Endothelial cell of umbilical vein (primary cell): Measurements from ENCODE around the gene FIBCD1. TPM values are rescaled to one million over a fixed set of nuclear protein-coding genes. Genes with fewer than 3 reads are reported as not detected.

Source experiments
- BruUV-seq: library from RNA; stranded (reverse); fragments of 400-500 nt; replicated peaks from 2 replicates; lab custom pipeline; 2021; lab: Mats Ljungman, UMichigan
- CTCF ChIA-PET: fragments of 300-600, 350-600 bp; sonication (Branson Sonifier 250); formaldehyde crosslinking; loops from one replicate; lab custom pipeline; 2021; ENCODE audit warnings: antibody characterized with exemption, inconsistent platforms; lab: Charles Lee
- POLR2A ChIA-PET: fragments of 300-600, 350-600 bp; sonication (Branson Sonifier 250); formaldehyde crosslinking; loops from one replicate; lab custom pipeline; 2021; ENCODE audit warnings: antibody characterized with exemption, inconsistent platforms; lab: Charles Lee
- DNase-seq: peaks from one replicate; pipeline ENCODE4 v3.0.0-alpha.2; 2011; ENCODE audit warnings: low read depth, low spot score
- FAIRE-seq: peaks from 2 replicates; lab custom pipeline; 2011; peaks lifted over from hg19 to GRCh38; lab: Jason Lieb, UNC
- H2AFZ ChIP-seq: 2 replicates; pipeline ENCODE4 v1.6.0; 2012; ENCODE audit warnings: low read depth, low read length, control low read depth, inconsistent platforms
- H3K27ac ChIP-seq: 2 replicates; pipeline ENCODE4 v1.5.1; 2011; ENCODE audit warnings: low read depth, mild to moderate bottlenecking, control low read depth, low read length, moderate library complexity; ENCODE audit not compliant: insufficient read depth
- H3K27me3 ChIP-seq, 2 experiments: 2 replicates each; pipeline versions ENCODE4 v1.6.0 to v1.6.1; 2011; ENCODE audit warnings: low read length in 2 of 2, mixed read lengths in 1 of 2; ENCODE audit not compliant: control insufficient read depth in 2 of 2, insufficient read depth in 2 of 2
- H3K36me3 ChIP-seq, 2 experiments: 2 replicates in 1 of 2; 3 replicates in 1 of 2; pipeline ENCODE4 v1.5.1; 2011; ENCODE audit warnings: low read length in 2 of 2, mild to moderate bottlenecking in 1 of 2, moderate library complexity in 1 of 2; ENCODE audit not compliant: control insufficient read depth in 2 of 2, insufficient read depth in 2 of 2; ENCODE audit errors: extremely low read depth in 1 of 2
- H3K4me1 ChIP-seq: 3 replicates; pipeline ENCODE4 v1.5.1; 2011; ENCODE audit warnings: mild to moderate bottlenecking, low read length; ENCODE audit not compliant: control insufficient read depth, insufficient read depth; ENCODE audit errors: extremely low read depth
- H3K4me2 ChIP-seq: 2 replicates; pipeline ENCODE4 v1.6.1; 2011; ENCODE audit warnings: low read length, control low read depth, mixed read lengths; ENCODE audit not compliant: insufficient read depth
- H3K4me3 ChIP-seq, 3 experiments: fragments of 200-600 bp in 1 of 3; sonication (generic), shearing (Covaris generic) in 1 of 3; replicated peaks in 1 of 3; 2 replicates each; pipeline ENCODE4 v1.5.1; 2011 to 2016; ENCODE audit warnings: control low read depth in 3 of 3, low read length in 3 of 3, mild to moderate bottlenecking in 2 of 3, inconsistent platforms in 1 of 3, low read depth in 1 of 3, moderate library complexity in 1 of 3; ENCODE audit not compliant: insufficient read depth in 1 of 3
- H3K79me2 ChIP-seq: 2 replicates; pipeline ENCODE4 v1.6.0; 2012; ENCODE audit warnings: low read length, inconsistent platforms; ENCODE audit not compliant: control insufficient read depth, insufficient read depth
- H3K9ac ChIP-seq: replicated peaks from 2 replicates; pipeline ENCODE3; 2011; ENCODE audit warnings: low read length, control low read depth; ENCODE audit not compliant: insufficient read depth; ENCODE audit errors: extremely low read depth
- H3K9me1 ChIP-seq: replicated peaks from 3 replicates; pipeline ENCODE4 v1.6.0; 2011; ENCODE audit warnings: mild to moderate bottlenecking, low read length; ENCODE audit not compliant: control insufficient read depth, insufficient read depth; ENCODE audit errors: extremely low read depth
- H3K9me3 ChIP-seq: replicated peaks from 2 replicates; pipeline ENCODE4 v1.5.1; 2012; ENCODE audit warnings: low read length, inconsistent platforms; ENCODE audit not compliant: control insufficient read depth, insufficient read depth
- H4K20me1 ChIP-seq: replicated peaks from 2 replicates; pipeline ENCODE3; 2011; ENCODE audit warnings: mild to moderate bottlenecking, low read length; ENCODE audit not compliant: control insufficient read depth, insufficient read depth; ENCODE audit errors: extremely low read depth
- CTCF ChIP-seq, 2 donors: IDR thresholded peaks; 1 replicate in 1 of 2; 2 replicates in 1 of 2; pipeline ENCODE4 v1.5.1; 2011; ENCODE audit warnings: low read length in 2 of 2, mild to moderate bottlenecking in 2 of 2, moderate library complexity in 2 of 2, control low read depth in 1 of 2, inconsistent platforms in 1 of 2, low read depth in 1 of 2; ENCODE audit not compliant: insufficient read depth in 1 of 2; ENCODE audit errors: extremely low read depth in 1 of 2
- EZH2 ChIP-seq: IDR thresholded peaks from 2 replicates; pipeline ENCODE4 v1.6.1; 2012; ENCODE audit warnings: borderline replicate concordance, low read depth, mild to moderate bottlenecking, moderate library complexity, low read length, inconsistent platforms; ENCODE audit not compliant: severe bottlenecking
- FOS ChIP-seq: IDR thresholded peaks from 2 replicates; pipeline ENCODE4 v1.6.1; 2011; ENCODE audit warnings: mild to moderate bottlenecking, low read length, moderate library complexity, borderline replicate concordance; ENCODE audit not compliant: insufficient read depth
- GATA2 ChIP-seq: IDR thresholded peaks from 2 replicates; pipeline ENCODE4 v1.7.0; 2011; ENCODE audit warnings: low read depth, mild to moderate bottlenecking, moderate library complexity, mixed read lengths, low read length; ENCODE audit not compliant: insufficient read length, insufficient read depth
- MAX ChIP-seq: IDR thresholded peaks from 2 replicates; pipeline ENCODE4 v1.6.1; 2011; ENCODE audit not compliant: insufficient read depth, insufficient read length
- POLR2A ChIP-seq: IDR thresholded peaks from 2 replicates; pipeline ENCODE4 v1.6.1; 2012; ENCODE audit warnings: low read depth, mild to moderate bottlenecking, control low read depth, low read length
- POLR2AphosphoS5 ChIP-seq: IDR thresholded peaks from 2 replicates; pipeline ENCODE4 v1.6.1; 2012; ENCODE audit warnings: low read depth, mild to moderate bottlenecking, control low read depth, low read length, moderate library complexity; ENCODE audit not compliant: insufficient read depth
- dilution Hi-C: fragments of 300-500 bp; cut with MboI; formaldehyde crosslinking; loops from one replicate; pipeline ENCODE4 v1.15.0; 2019; ENCODE audit warnings: low sequenced_read_pairs; ENCODE audit not compliant: extremely low pct_ligation_motif_present
- intact Hi-C: fragments of 100-400 bp; cut with micrococcal nuclease; formaldehyde crosslinking; loops from one replicate; pipeline ENCODE4 v1.10.0; 2022
- polyA plus RNA-seq, 4 experiments: library from polyadenylated mRNA; depleted of rRNA in 3 of 4; stranded (reverse) in 3 of 4; unstranded in 1 of 4; fragments of >200 nt; gene quantifications; 2 replicates each; pipeline versions ENCODE4 v1.2.1 to v1.2.3, GENCODE V29; 2011 to 2012; ENCODE audit warnings: missing spikeins in 1 of 4
- total RNA-seq: library from RNA; stranded (reverse); gene quantifications from 2 replicates; pipeline ENCODE4 v1.2.3, GENCODE V29; 2021

The FIBCD1 gene
- total and polyA plus RNA-seq, 2 donors (not counting 3 experiments of a cell fraction or from before 2014, with no cell fraction given), result 0.14 TPM; not detected in 1

- Histone ChIP-seq H3K4me1 (no peaks in the 10 kb centered on the region), H3K27me3 (no peaks in the 10 kb centered on the region), H3K9me1 (no peaks in the 10 kb centered on the region), H3K4me3 (no peak overlapping the region), H3K36me3 (peaks cover 37 to 52% of the 10 kb centered on the region in 2 experiments), H3K9ac (no peak overlapping the region), H2AFZ (no peak overlapping the region), H3K79me2 (peaks cover 1% of the 10 kb centered on the region), H3K9me3 (no peaks in the 10 kb centered on the region), H4K20me1 (no peaks in the 10 kb centered on the region), H3K4me2 (no peak overlapping the region), H3K27ac (no peak overlapping the region)
- no peak for FAIRE-seq
- no TSS peak for BruUV-seq
- no peak for DNase-seq
- ChIA-PET CTCF (interaction anchor here (1.1 to 2.4 kb wide), 3 partner anchors 10 to 167 kb away, joined by 8 to 12 read pairs (median 9); no protein-coding TSS in a partner anchor), POLR2A (no interaction called here)
- dilution Hi-C loops (no loop called here), intact Hi-C loops (no loop called here)
- no peak for TF ChIP-seq MAX
- no peak for TF ChIP-seq FOS
These were observed 59.1 kb downstream of the FIBCD1 start for GRCh38 chr9:130879863-130880411.

- peaks cover 50 to 51% of the 10 kb centered on the region in 2 experiments for H3K36me3 ChIP-seq
- POLR2A ChIA-PET, result no interaction called here
- intact Hi-C loops (no loop called here), dilution Hi-C loops (no loop called here)
- peaks cover 4% of the 10 kb centered on the region for H3K79me2 ChIP-seq
- H3K27me3 ChIP-seq, result no peaks in the 10 kb centered on the region
- H3K9me3 ChIP-seq, result no peaks in the 10 kb centered on the region
- TF ChIP-seq POLR2AphosphoS5 (no peak), CTCF (IDR thresholded peaks at IDR 0.05; ENCODE audit: extremely low read depth in 1 of 2, insufficient read depth in 1 of 2, low read depth in 1 of 2, low read length in 2 of 2) (no peak), POLR2A (no peak), EZH2 (no peak), GATA2 (no peak), MAX (no peak)
- H3K4me3 ChIP-seq, result no peak overlapping the region
- FAIRE-seq (no peak), DNase-seq (no peak)
- H3K9ac ChIP-seq, result no peak overlapping the region
- CTCF ChIA-PET, result interaction anchor here (0.6 to 1.6 kb wide), 4 partner anchors 8 to 168 kb away, joined by 3 to 6 read pairs (median 4); no protein-coding TSS in a partner anchor
- no peaks in the 10 kb centered on the region for H3K9me1 ChIP-seq
- no peak overlapping the region for H3K4me2 ChIP-seq
- no TSS peak for BruUV-seq
- no peaks in the 10 kb centered on the region for H4K20me1 ChIP-seq
- no peaks in the 10 kb centered on the region for H3K4me1 ChIP-seq
- no peak overlapping the region for H2AFZ ChIP-seq
- no peak overlapping the region for H3K27ac ChIP-seq
These were observed 60.8 kb downstream of the FIBCD1 start for GRCh38 chr9:130878295-130878694.
